NB4 (cell line): ENCODE measurements around the gene DDX6.
"Not testable (repeated sequence)": the region's sequence is repeated elsewhere in the genome, so short reads cannot be mapped to it uniquely, and the experiment has no call there.

Experiments
- DNase-seq: peaks from one replicate; pipeline ENCODE4 v3.0.0; 2010; ENCODE audit warnings: low read depth
- H3K4me3 ChIP-seq: one replicate; pipeline ENCODE4 v1.5.1; 2011; ENCODE audit warnings: mild to moderate bottlenecking, low read depth, low read length, moderate library complexity
- MYC ChIP-seq: IDR thresholded peaks from 2 replicates; pipeline ENCODE4 v1.6.1; 2011; ENCODE audit warnings: low read depth, low read length
- POLR2A ChIP-seq: IDR thresholded peaks from 2 replicates; pipeline ENCODE4 v1.6.1; 2011; ENCODE audit warnings: mild to moderate bottlenecking; ENCODE audit not compliant: insufficient read length; ENCODE audit errors: extremely low read depth
- TF ChIP-seq, protein P1 (sequence below): IDR thresholded peaks from one replicate; pipeline ENCODE4 v1.5.1; 2012; ENCODE audit warnings: low read depth, low read length
- TF ChIP-seq, protein P2 (sequence below): IDR thresholded peaks from 2 replicates; pipeline ENCODE4 v1.6.1; 2011; ENCODE audit warnings: low read depth, low read length

DDX6 gene, protein sequence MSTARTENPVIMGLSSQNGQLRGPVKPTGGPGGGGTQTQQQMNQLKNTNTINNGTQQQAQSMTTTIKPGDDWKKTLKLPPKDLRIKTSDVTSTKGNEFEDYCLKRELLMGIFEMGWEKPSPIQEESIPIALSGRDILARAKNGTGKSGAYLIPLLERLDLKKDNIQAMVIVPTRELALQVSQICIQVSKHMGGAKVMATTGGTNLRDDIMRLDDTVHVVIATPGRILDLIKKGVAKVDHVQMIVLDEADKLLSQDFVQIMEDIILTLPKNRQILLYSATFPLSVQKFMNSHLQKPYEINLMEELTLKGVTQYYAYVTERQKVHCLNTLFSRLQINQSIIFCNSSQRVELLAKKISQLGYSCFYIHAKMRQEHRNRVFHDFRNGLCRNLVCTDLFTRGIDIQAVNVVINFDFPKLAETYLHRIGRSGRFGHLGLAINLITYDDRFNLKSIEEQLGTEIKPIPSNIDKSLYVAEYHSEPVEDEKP

DNA sequence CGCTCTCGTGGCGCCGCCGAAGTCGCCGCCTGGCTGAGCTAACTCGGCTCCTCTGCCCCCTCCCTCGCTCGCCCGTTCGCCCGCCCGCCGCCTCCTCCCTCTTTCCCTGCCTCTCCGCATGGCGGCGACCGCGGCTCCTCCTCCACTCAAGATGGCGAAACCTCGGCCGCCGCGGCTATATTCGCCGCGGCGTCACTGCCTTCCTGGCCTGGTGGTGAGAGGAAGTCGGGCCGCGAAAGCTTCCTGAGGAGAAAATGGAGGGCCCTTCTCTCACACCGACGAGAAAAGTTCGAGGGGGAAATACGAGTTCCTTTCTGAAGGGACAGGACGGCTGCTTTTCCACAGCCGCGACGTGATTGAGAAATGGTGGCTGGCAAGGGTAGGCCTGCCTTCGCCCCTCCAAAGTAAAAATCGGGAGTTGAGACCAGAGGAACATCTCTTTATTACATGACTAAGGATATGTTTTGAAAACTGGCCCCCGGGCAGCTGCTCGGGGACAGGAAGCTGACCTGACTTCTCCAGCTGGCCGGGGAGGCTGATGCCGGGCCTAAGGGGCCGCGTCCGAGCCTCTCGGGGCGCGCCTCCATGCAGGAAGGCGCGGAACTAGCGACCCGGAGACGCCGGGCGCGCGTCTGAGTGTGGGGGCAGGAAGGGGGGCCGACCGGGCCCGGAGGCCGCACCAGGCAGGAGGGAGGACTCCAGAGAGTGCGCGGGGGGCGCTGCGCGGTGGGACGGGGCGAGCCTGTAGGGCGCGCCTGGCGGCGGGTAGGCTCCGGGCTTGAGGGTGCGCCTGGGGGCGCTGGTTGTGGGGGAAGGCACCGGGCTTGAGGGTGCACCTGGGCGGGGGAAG, at the start of gene DDX6:
TSS of gene DDX6 (minus strand) at position 54 of the 850 bp plus-strand sequence. CDS start 4,913 bp downstream, outside the sequence.
- peak; percentile 66 for TF ChIP-seq POLR2A
- TF ChIP-seq MYC: peak; percentile 78
- TF ChIP-seq, protein P1, sequence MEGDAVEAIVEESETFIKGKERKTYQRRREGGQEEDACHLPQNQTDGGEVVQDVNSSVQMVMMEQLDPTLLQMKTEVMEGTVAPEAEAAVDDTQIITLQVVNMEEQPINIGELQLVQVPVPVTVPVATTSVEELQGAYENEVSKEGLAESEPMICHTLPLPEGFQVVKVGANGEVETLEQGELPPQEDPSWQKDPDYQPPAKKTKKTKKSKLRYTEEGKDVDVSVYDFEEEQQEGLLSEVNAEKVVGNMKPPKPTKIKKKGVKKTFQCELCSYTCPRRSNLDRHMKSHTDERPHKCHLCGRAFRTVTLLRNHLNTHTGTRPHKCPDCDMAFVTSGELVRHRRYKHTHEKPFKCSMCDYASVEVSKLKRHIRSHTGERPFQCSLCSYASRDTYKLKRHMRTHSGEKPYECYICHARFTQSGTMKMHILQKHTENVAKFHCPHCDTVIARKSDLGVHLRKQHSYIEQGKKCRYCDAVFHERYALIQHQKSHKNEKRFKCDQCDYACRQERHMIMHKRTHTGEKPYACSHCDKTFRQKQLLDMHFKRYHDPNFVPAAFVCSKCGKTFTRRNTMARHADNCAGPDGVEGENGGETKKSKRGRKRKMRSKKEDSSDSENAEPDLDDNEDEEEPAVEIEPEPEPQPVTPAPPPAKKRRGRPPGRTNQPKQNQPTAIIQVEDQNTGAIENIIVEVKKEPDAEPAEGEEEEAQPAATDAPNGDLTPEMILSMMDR: no peak
- TF ChIP-seq, protein P2, sequence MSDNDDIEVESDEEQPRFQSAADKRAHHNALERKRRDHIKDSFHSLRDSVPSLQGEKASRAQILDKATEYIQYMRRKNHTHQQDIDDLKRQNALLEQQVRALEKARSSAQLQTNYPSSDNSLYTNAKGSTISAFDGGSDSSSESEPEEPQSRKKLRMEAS: peak; percentile 68
- peak; percentile 95 for DNase-seq
- peak within 1 kb of the TSS; percentile 88 for H3K4me3 ChIP-seq

DNA sequence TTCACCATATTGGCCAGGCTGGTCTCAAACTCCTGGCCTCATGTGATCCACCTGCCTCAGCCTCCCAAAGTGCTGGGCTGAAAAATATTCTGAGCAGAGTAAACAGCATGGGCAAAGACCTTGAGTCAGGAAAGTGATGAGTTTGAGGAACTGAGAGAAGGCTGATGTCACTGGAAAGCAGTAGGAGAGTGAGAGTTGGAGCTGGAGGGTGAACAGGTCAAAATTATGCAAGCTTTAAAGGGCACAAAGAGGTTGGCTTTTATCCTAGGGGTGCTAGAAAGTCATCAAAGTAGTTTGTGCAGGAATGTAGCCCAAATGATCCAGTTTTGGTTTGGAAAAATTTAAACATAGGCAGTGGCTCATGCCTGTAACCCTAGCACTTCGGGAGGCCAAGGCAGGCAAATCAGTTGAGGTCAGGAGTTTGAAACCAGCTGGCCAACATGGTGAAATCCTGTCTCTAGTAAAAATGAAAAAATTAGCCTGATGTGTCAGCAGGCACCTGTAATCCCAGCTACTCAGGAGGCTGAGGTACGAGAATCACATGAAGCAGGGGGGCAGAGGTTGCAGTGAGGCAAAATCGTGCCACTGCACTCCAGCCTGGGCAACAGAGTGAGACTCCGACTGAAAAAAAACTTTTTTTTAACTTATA, 48.1 kb upstream of the DDX6 start:
- TF ChIP-seq, protein P2: no peak
- TF ChIP-seq, protein P1: no peak
- TF ChIP-seq POLR2A (no peak), MYC (no peak)
- H3K4me3 ChIP-seq: no peak overlapping the region
- DNase-seq: peak; percentile 55

DNA sequence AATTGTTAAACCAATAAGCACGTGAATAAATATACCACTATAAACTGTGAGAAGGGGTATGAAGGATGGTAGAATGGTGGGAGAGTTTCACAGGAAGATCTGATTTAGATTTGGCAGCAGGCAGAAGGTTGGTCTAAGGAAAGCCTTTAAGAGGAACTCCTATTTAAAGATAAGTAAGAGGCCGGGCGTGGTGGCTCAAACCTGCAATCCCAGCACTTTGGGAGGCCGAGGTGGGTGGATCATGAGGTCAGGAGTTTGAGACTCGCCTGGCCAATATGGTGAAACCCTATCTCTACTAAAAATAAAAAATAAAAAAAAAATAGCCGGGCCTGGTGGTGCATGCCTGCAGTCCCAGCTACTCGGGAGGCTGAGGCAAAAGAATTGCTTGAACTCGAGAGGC, 46.9 kb upstream of the DDX6 start:
- no peak for DNase-seq
- no peak overlapping the region for H3K4me3 ChIP-seq
- TF ChIP-seq, protein P1: no peak
- TF ChIP-seq MYC: no peak
- TF ChIP-seq, protein P2: no peak
- no peak for TF ChIP-seq POLR2A

DNA sequence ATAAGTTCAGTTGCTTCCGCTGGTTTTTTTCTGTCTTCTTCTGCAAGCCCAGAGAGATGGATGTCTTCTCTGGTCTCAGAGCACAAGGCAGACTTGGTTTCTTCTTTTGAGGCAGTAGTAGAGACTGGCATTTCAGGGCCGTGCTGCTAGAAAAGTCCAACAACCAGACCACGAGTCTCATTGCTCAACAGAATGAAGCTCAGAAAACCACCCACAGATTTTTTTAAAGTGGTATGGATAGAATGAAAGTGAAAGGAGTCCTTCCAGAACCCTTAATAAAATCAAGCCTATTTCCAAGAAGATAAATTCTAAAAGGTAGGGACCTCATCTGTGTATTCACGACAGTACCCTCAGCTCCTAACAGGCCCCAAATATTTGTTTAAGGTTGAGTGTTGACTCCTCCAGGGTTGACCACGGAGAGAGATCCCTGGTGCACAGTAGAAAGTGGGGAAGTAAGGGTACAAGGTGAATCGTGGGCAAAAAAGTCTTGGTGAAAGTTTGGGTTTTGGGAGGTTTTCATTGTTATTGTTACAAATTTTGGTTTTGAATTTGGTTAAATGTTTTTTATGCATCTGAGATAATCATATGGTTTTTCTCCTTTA, 43.6 kb upstream of the DDX6 start:
- TF ChIP-seq, protein P1: no peak
- peak; percentile 65 for TF ChIP-seq MYC
- TF ChIP-seq, protein P2: peak; percentile 67
- peak; percentile 67 for DNase-seq
- no peak overlapping the region for H3K4me3 ChIP-seq

DNA sequence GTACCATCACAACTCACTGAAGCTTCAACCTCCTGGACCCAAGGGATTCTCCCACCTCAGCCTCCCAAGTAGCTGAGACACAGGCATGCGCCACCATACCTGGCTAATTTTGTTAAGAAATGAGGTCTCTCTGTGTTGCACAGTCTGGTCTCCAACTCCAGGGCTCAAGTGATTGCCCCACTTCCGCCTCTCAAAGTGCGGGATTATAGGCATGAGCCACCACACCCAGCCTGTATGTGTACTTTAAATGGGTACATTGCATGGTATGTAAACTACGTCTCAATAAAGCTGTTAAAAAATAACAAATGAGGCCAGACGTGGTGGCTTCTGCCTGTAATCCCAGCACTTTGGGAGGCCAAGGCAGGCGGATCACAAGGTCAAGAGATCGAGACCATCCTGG, 36.2 kb upstream of the DDX6 start:
- TF ChIP-seq MYC (no peak), POLR2A (no peak)
- TF ChIP-seq, protein P2: no peak
- TF ChIP-seq, protein P1: no peak
- H3K4me3 ChIP-seq: no peak overlapping the region
- DNase-seq: no peak

DNA sequence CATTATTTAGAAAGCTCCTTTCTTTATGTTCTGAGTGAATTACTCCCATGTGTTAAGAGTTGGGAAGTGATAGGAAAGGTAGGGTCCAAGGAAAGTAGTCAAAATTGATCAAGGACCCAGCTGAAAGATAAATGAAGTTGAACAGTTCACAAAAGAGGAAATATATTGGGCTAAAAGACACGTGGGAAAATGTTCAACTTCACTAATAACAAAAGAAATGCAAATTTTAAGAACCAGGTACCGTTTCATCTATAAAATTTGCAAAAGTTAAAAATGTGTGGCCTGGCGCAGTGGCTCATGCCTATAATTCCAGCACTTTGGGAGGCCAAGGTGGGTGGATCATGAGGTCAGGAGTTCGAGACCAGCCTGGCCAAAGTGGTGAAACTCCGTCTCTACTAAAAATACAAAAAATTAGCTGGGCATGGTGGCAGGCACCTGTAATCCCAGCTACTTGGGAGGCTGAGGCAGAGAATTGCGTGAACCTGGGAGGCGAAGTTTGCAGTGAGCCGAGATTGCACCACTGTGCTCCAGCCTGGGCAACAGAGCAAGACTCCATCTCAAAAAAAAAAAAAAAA, 32.1 kb upstream of the DDX6 start:
- not testable (repeated sequence) for H3K4me3 ChIP-seq, DNase-seq
